ENCODE measurements around the gene A4GNT. TPM values are rescaled to one million over a fixed set of nuclear protein-coding genes. Genes with fewer than 3 reads are reported as not detected.
A peak's percentile ranks its signal among the peaks of the same experiment; 100 is the strongest.

Gene A4GNT
- polyA plus RNA-seq, 3 donors: 0.85 to 3.3 (median 1.00) TPM

- no peak for DNase-seq (ENCODE audit: extremely low read depth in 1 of 11, low read depth in 9 of 11, low spot score in 4 of 11)
Measured at GRCh38 chr3:138082992-138083386, 49.2 kb downstream of the A4GNT start.

- DNase-seq (ENCODE audit: extremely low read depth in 1 of 11, low read depth in 9 of 11, low spot score in 4 of 11): peak in 7 of 11 donors; percentile 1 to 31 (median 9)
Measured at GRCh38 chr3:138082085-138082991, 49.9 kb downstream of the A4GNT start.

GRCh38 chr3:138081371-138082084, 50.7 kb downstream of the A4GNT start:
- no peak for DNase-seq (ENCODE audit: extremely low read depth in 1 of 11, low read depth in 9 of 11, low spot score in 4 of 11)

GRCh38 chr3:138079901-138080300, 52.3 kb downstream of the A4GNT start:
- no peak for DNase-seq (ENCODE audit: extremely low read depth in 1 of 11, low read depth in 9 of 11, low spot score in 4 of 11)

GRCh38 chr3:138078901-138079344, 53.3 kb downstream of the A4GNT start:
- no peak for DNase-seq (ENCODE audit: extremely low read depth in 1 of 11, low read depth in 9 of 11, low spot score in 4 of 11)

- no peak for DNase-seq (ENCODE audit: extremely low read depth in 1 of 11, low read depth in 9 of 11, low spot score in 4 of 11)
Measured at GRCh38 chr3:138078096-138078495, 54.1 kb downstream of the A4GNT start.

Other genes starting within 250 kb of the A4GNT start
- gene CLDN18, start 122.2 kb downstream of the A4GNT start, polyA plus RNA-seq (ENCODE audit: insufficient read length in 3 of 3): 1 to 10 TPM; 1.0 to 1.8 (median 1.5) TPM
- 10 to 100 TPM; 14.5 to 25.7 (median 16.4) TPM for gene DZIP1L, start 16.8 kb downstream of the A4GNT start, polyA plus RNA-seq (ENCODE audit: insufficient read length in 3 of 3)
- 10 to 100 TPM; 19.9 to 23.1 (median 21.4) TPM for gene DBR1, start 42.5 kb upstream of the A4GNT start, polyA plus RNA-seq (ENCODE audit: insufficient read length in 3 of 3)
- 10 to 100 TPM; 43.7 to 59.8 (median 52.7) TPM for gene ARMC8, start 54.9 kb upstream of the A4GNT start, polyA plus RNA-seq (ENCODE audit: insufficient read length in 3 of 3)
- gene NME9, start 197.5 kb upstream of the A4GNT start, polyA plus RNA-seq (ENCODE audit: insufficient read length in 3 of 3): 1 to 10 TPM; 1.8 to 4.9 (median 2.4) TPM
- 10 to 100 TPM; 23.4 to 30.7 (median 29.4) TPM for gene MRAS, start 216.2 kb upstream of the A4GNT start, polyA plus RNA-seq (ENCODE audit: insufficient read length in 3 of 3)